Astrocyte (in vitro differentiated cells and primary cell): ENCODE measurements around the gene DPCD.

ENCODE experiments used
- CTCF ChIP-seq: IDR thresholded peaks from 2 replicates; pipeline ENCODE4 v1.5.1; 2011; ENCODE audit warnings: low read depth, mild to moderate bottlenecking, inconsistent platforms, low read length, moderate library complexity; ENCODE audit not compliant: insufficient read depth
- EZH2 ChIP-seq: IDR thresholded peaks from 2 replicates; pipeline ENCODE4 v1.6.1; 2012; ENCODE audit warnings: mild to moderate bottlenecking, low read length, inconsistent platforms; ENCODE audit not compliant: insufficient read depth

GRCh38 chr10:101577121-101577871 is 10.8 kb upstream of the DPCD start:
- TF ChIP-seq EZH2 (no peak), CTCF (no peak)
